A549 (cell line): ENCODE results near the gene KCNA10. TPM values are rescaled to one million over a fixed set of nuclear protein-coding genes. Genes with fewer than 3 reads are reported as not detected.

ENCODE experiments used
- ATAC-seq, 2 experiments: fragments of 200-7000 bp in 1 of 2; fragments of >200 bp in 1 of 2; cut with Nextera tagmentation in 1 of 2; cut with Tn5 transposase in 1 of 2; 3 replicates each; pipeline versions ENCODE4 v1.8.0 to v1.9.1; 2018 to 2020; ENCODE audit warnings: mild to moderate bottlenecking in 1 of 2, moderate library complexity in 1 of 2
- CTCF ChIA-PET: fragments of 300-600 bp; sonication (Branson Sonifier 250); formaldehyde crosslinking; extraction: SDS; loops from one replicate; lab custom pipeline; 2021; ENCODE audit warnings: antibody characterized with exemption, inconsistent platforms; lab: Yijun Ruan, JAX
- POLR2A ChIA-PET: fragments of 350-600 bp; formaldehyde crosslinking; extraction: SDS; loops from one replicate; lab custom pipeline; 2021; ENCODE audit warnings: antibody characterized with exemption, inconsistent platforms; lab: Yijun Ruan, JAX
- DNase-seq, 2 experiments: peaks; one replicate each; pipeline versions ENCODE4 v3.0.0 to v3.0.0-alpha.2; 2011 to 2016; ENCODE audit warnings: low read depth in 1 of 2, low spot score in 1 of 2
- FAIRE-seq: peaks from 2 replicates; lab custom pipeline; 2011; peaks lifted over from hg19 to GRCh38; lab: Jason Lieb, UNC
- H3K27ac ChIP-seq, 2 experiments: fragments of >200 bp; sonication (Bioruptor Twin); formaldehyde crosslinking; 3 replicates each; pipeline ENCODE4 v1.5.1; 2016 to 2017
- H3K4me1 ChIP-seq: fragments of >200 bp; sonication (Bioruptor Twin); formaldehyde crosslinking; 3 replicates; pipeline ENCODE4 v1.6.1; 2016
- H3K4me2 ChIP-seq: fragments of >200 bp; sonication (Bioruptor Twin); formaldehyde crosslinking; 3 replicates; pipeline ENCODE4 v1.6.1; 2016
- H3K4me3 ChIP-seq: fragments of >200 bp; sonication (Bioruptor Twin); formaldehyde crosslinking; 3 replicates; pipeline ENCODE4 v1.5.1; 2016
- H3K9me3 ChIP-seq: fragments of >200 bp; sonication (Bioruptor Twin); formaldehyde crosslinking; 3 replicates; pipeline ENCODE4 v1.6.1; 2016
- BHLHE40 ChIP-seq: IDR thresholded peaks from 2 replicates; pipeline ENCODE4 v1.6.1; 2012; ENCODE audit warnings: low read depth, low read length, inconsistent platforms
- CBX2 ChIP-seq: fragments of 200-600 bp; sonication (generic); IDR thresholded peaks from 2 replicates; pipeline ENCODE4 v1.6.1; 2016; ENCODE audit warnings: low read depth, mild to moderate bottlenecking, borderline replicate concordance
- CBX8 ChIP-seq: fragments of 200-600 bp; sonication (generic); IDR thresholded peaks from 2 replicates; pipeline ENCODE4 v1.6.1; 2016
- CHD2 ChIP-seq: fragments of 150-350 bp; IDR thresholded peaks from 2 replicates; pipeline ENCODE4 v1.6.1; 2014; ENCODE audit warnings: low read length; ENCODE audit not compliant: partially characterized antibody
- EHF ChIP-seq: fragments of 250-450 bp; sonication (Bioruptor Pico); IDR thresholded peaks from 2 replicates; pipeline ENCODE4 v1.5.0; 2020; ENCODE audit warnings: mild to moderate bottlenecking
- EHMT2 ChIP-seq: fragments of 200-600 bp; sonication (generic); IDR thresholded peaks from 2 replicates; pipeline ENCODE4 v1.6.1; 2016; ENCODE audit warnings: antibody characterized with exemption, low read depth, mild to moderate bottlenecking, moderate library complexity
- EP300 ChIP-seq, 2 experiments: fragments of >200 bp; sonication (Bioruptor Twin); formaldehyde crosslinking; IDR thresholded peaks; 2 replicates in 1 of 2; 3 replicates in 1 of 2; pipeline ENCODE4 v1.6.1; 2016 to 2017
- ESRRA ChIP-seq: fragments of 150-350 bp; IDR thresholded peaks from 2 replicates; pipeline ENCODE4 v1.6.1; 2014; ENCODE audit warnings: mild to moderate bottlenecking, low read length, borderline replicate concordance
- FOSB ChIP-seq: fragments of 250-450 bp; sonication (Bioruptor Pico); IDR thresholded peaks from 2 replicates; pipeline ENCODE4 v1.5.0; 2020; ENCODE audit warnings: mild to moderate bottlenecking, moderate library complexity
- FOXS1 ChIP-seq: fragments of 250-450 bp; sonication (Bioruptor Pico); IDR thresholded peaks from 2 replicates; pipeline ENCODE4 v1.5.0; 2020; ENCODE audit warnings: mild to moderate bottlenecking, moderate library complexity
- HDAC2 ChIP-seq: fragments of 200-600 bp; sonication (generic); IDR thresholded peaks from 2 replicates; pipeline ENCODE4 v1.6.1; 2016
- HOXA7 ChIP-seq: fragments of 250-450 bp; sonication (Bioruptor Pico); IDR thresholded peaks from 2 replicates; pipeline ENCODE4 v1.5.0; 2020; ENCODE audit warnings: mild to moderate bottlenecking, moderate library complexity
- JUN ChIP-seq, 2 experiments: fragments of >200 bp; sonication (Bioruptor Twin); formaldehyde crosslinking; IDR thresholded peaks; 2 replicates in 1 of 2; 3 replicates in 1 of 2; pipeline ENCODE4 v1.6.1; 2016 to 2017
- JUNB ChIP-seq: fragments of >200 bp; sonication (Bioruptor Twin); formaldehyde crosslinking; IDR thresholded peaks from 2 replicates; pipeline ENCODE4 v1.6.1; 2016
- KDM1A ChIP-seq: fragments of 200-600 bp; sonication (generic); IDR thresholded peaks from 2 replicates; pipeline ENCODE4 v1.6.1; 2016; ENCODE audit warnings: low read depth, mild to moderate bottlenecking
- KDM5A ChIP-seq: fragments of 200-600 bp; sonication (generic); IDR thresholded peaks from 2 replicates; pipeline ENCODE4 v1.6.1; 2016; ENCODE audit warnings: antibody characterized with exemption, mild to moderate bottlenecking
- MAZ ChIP-seq: fragments of 150-350 bp; IDR thresholded peaks from 2 replicates; pipeline ENCODE4 v1.6.1; 2014; ENCODE audit warnings: antibody characterized with exemption, low read depth, low read length, borderline replicate concordance
- NFE2L2 ChIP-seq: fragments of 150-350 bp; conservative IDR thresholded peaks from 2 replicates; pipeline ENCODE4 v1.6.1; 2014; ENCODE audit warnings: low read length
- NR3C1 ChIP-seq: fragments of >200 bp; sonication (Bioruptor Twin); formaldehyde crosslinking; IDR thresholded peaks from 3 replicates; pipeline ENCODE4 v1.6.1; 2017
- RFX5 ChIP-seq: fragments of 450-650 bp; IDR thresholded peaks from 2 replicates; pipeline ENCODE4 v1.7.1; 2014; ENCODE audit warnings: antibody characterized with exemption, mild to moderate bottlenecking, moderate library complexity
- SMC3 ChIP-seq: fragments of >200 bp; sonication (Bioruptor Twin); formaldehyde crosslinking; IDR thresholded peaks from 3 replicates; pipeline ENCODE4 v1.6.1; 2018; ENCODE audit warnings: inconsistent platforms
- SREBF2 ChIP-seq: fragments of 450-650 bp; IDR thresholded peaks from 2 replicates; pipeline ENCODE4 v1.6.1; 2014; ENCODE audit warnings: mild to moderate bottlenecking, moderate library complexity
- ZFP36 ChIP-seq: fragments of 450-650 bp; IDR thresholded peaks from 2 replicates; pipeline ENCODE4 v1.6.1; 2014; ENCODE audit warnings: borderline replicate concordance; ENCODE audit not compliant: partially characterized antibody
- ZNF302 ChIP-seq: fragments of 250-450 bp; sonication (Bioruptor Pico); IDR thresholded peaks from 2 replicates; pipeline ENCODE4 v1.9.0; 2021; ENCODE audit warnings: inconsistent platforms, mild to moderate bottlenecking, moderate library complexity
- ZSCAN20 ChIP-seq: fragments of 250-450 bp; sonication (Bioruptor Pico); IDR thresholded peaks from 2 replicates; pipeline ENCODE4 v1.8.0; 2022; ENCODE audit warnings: mild to moderate bottlenecking, moderate library complexity
- WGBS: methylation state at CpG from one replicate; pipeline ENCODE4 v1.1.6; 2017; ENCODE audit errors: missing lambda C conversion rate; 5-methylcytosine and 5-hydroxymethylcytosine counted together
- polyA plus RNA-seq, 4 experiments: library from polyadenylated mRNA; depleted of rRNA in 3 of 4; stranded (reverse); fragments of >200 nt; fragmentation: RNase III in 1 of 4; extraction: RNeasy Plus Mini Kit Qiagen cat#74134 plus additional on column Dnase treatment in 1 of 4; gene quantifications; 2 replicates in 3 of 4; 3 replicates in 1 of 4; pipeline ENCODE4 v1.2.3, GENCODE V29; 2011 to 2017
- TF ChIP-seq, protein P1 (sequence below): fragments of >200 bp; sonication (Bioruptor Twin); formaldehyde crosslinking; IDR thresholded peaks from 2 replicates; pipeline ENCODE4 v1.6.1; 2016
- TF ChIP-seq, protein P2 (sequence below): IDR thresholded peaks from 2 replicates; pipeline ENCODE4 v1.6.1; 2012
- TF ChIP-seq, protein P3 (sequence below): IDR thresholded peaks from 2 replicates; pipeline ENCODE4 v1.6.1; 2012; ENCODE audit warnings: low read depth, borderline replicate concordance
- TF ChIP-seq, protein P4 (sequence below): fragments of 150-350 bp; IDR thresholded peaks from 2 replicates; pipeline ENCODE4 v1.6.1; 2014; ENCODE audit warnings: low read depth, mild to moderate bottlenecking, low read length
- TF ChIP-seq, protein P5 (sequence below): fragments of 250-450 bp; sonication (Bioruptor Pico); IDR thresholded peaks from 2 replicates; pipeline ENCODE4 v1.5.0; 2020; ENCODE audit warnings: low read depth, mild to moderate bottlenecking, moderate library complexity
- TF ChIP-seq, protein P6 (sequence below): fragments of 200-600 bp; sonication (generic); IDR thresholded peaks from 2 replicates; pipeline ENCODE4 v1.6.1; 2016; ENCODE audit warnings: antibody characterized with exemption, mild to moderate bottlenecking, moderate library complexity

Gene KCNA10
- polyA plus RNA-seq, 2 of the 4 experiments (the other 2 are of a cell fraction), result not detected

DNA sequence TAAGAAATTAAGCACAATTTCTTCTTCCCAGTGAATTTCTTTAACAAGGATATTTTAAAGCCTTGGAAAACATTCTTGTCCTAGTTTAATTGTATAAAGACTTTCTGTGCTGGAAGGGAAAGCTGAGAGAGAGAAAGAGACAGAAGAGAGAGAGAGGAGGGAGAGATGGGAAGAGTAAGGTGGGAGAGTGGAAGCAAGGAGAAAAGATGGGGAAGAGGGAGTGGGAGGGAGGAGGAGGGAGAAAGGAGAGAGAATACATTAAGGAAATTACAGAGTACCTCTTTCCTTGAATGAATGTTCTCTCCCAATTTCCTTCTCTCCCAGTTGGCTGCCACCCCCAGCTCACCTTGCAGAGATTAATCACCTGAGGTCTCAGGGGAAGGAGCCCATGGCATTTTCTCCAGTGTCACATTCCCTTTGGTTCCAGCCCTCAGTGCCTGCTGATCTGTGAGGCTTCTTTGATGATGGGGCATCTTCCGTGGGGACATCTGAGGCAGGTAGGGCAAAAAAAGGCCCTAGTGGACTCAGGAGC lies 32.4 kb upstream of the KCNA10 start (continued):
- TF ChIP-seq RFX5 (no peak), ZFP36 (no peak)
- TF ChIP-seq, all 56 proteins: peak for 0

DNA sequence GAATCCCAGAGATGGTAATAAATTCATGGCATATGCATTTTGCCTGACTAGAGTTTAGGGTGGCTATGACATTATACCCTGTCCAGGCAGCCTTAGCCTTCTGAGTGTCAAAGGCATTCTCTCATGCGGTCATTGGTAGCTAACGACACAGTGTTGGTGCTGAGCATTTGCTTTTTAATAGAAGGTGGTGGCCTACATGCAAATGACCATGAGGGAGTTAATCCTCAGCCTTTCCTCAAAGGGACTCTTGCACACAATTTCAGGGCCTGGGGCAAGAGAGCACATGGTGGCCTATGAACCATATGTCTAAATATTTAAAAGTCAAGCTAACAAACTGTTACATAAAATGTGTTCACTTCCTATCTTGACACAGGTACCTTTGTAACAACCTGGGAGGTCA lies 30.9 kb upstream of the KCNA10 start:
- Histone ChIP-seq H3K4me2 (no peak overlapping the region), H3K4me3 (no peak overlapping the region), H3K27ac (no peak overlapping the region), H3K9me3 (no peaks in the 10 kb centered on the region), H3K4me1 (no peaks in the 10 kb centered on the region)
- TF ChIP-seq ZSCAN20 (no peak), FOSB (no peak), EHMT2 (no peak), CBX8 (no peak), NR3C1 (no peak), JUNB (no peak), MAZ (no peak), HDAC2 (no peak), KDM1A (no peak), NFE2L2 (no peak), SREBF2 (no peak), EHF (CRISPR knock-in tag) (no peak), SMC3 (no peak), ZNF302 (CRISPR knock-in tag) (no peak), FOXS1 (CRISPR knock-in tag) (no peak), CBX2 (no peak), CHD2 (no peak)
- TF ChIP-seq, protein P1, sequence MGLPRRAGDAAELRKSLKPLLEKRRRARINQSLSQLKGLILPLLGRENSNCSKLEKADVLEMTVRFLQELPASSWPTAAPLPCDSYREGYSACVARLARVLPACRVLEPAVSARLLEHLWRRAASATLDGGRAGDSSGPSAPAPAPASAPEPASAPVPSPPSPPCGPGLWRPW, result no peak
- TF ChIP-seq, protein P2, sequence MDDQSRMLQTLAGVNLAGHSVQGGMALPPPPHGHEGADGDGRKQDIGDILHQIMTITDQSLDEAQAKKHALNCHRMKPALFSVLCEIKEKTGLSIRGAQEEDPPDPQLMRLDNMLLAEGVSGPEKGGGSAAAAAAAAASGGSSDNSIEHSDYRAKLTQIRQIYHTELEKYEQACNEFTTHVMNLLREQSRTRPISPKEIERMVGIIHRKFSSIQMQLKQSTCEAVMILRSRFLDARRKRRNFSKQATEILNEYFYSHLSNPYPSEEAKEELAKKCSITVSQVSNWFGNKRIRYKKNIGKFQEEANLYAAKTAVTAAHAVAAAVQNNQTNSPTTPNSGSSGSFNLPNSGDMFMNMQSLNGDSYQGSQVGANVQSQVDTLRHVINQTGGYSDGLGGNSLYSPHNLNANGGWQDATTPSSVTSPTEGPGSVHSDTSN, result no peak
- TF ChIP-seq, protein P3, sequence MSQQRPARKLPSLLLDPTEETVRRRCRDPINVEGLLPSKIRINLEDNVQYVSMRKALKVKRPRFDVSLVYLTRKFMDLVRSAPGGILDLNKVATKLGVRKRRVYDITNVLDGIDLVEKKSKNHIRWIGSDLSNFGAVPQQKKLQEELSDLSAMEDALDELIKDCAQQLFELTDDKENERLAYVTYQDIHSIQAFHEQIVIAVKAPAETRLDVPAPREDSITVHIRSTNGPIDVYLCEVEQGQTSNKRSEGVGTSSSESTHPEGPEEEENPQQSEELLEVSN, result no peak
- ATAC-seq (no peak), DNase-seq (no peak), FAIRE-seq (no peak)
- ChIA-PET POLR2A (no interaction called here), CTCF (interaction anchor here (0.6 to 2.4 kb wide), 2 partner anchors 16 to 70 kb away, joined by 5 to 8 read pairs; no protein-coding TSS in a partner anchor)
- 60% methylated on average over 2 of the region's 2 CpGs for WGBS

DNA sequence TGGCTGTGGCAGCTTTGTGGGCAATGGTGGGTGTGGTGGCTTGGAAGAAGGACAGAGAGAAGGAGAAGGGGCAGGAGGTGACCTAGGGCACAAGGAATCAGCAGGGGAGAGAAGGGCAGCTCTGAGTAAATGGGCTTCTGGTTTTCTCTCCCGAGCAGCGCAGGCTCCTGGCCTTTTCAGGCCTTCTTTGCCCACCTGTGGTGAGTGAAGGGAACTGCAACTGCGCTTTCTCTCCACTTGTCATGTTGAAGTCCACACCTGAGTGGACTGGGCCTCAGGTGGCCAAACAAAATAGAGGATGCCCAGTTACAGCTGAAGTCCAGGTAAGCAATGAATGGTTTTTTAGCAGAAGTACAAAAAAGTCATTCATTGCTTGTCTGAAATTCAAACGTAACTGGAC lies 29.4 kb upstream of the KCNA10 start:
- peak; percentile 78 to 91 for ATAC-seq
- TF ChIP-seq, protein P4, sequence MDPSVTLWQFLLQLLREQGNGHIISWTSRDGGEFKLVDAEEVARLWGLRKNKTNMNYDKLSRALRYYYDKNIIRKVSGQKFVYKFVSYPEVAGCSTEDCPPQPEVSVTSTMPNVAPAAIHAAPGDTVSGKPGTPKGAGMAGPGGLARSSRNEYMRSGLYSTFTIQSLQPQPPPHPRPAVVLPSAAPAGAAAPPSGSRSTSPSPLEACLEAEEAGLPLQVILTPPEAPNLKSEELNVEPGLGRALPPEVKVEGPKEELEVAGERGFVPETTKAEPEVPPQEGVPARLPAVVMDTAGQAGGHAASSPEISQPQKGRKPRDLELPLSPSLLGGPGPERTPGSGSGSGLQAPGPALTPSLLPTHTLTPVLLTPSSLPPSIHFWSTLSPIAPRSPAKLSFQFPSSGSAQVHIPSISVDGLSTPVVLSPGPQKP, result no peak
- TF ChIP-seq JUN (IDR thresholded peaks at IDR 0.05) (no peak), KDM1A (no peak), HOXA7 (CRISPR knock-in tag) (no peak), HDAC2 (no peak), CHD2 (no peak), KDM5A (no peak), BHLHE40 (no peak), ESRRA (no peak), ZNF302 (CRISPR knock-in tag) (no peak), JUNB (no peak), EP300 (IDR thresholded peaks at IDR 0.05) (no peak)
- TF ChIP-seq, protein P5, sequence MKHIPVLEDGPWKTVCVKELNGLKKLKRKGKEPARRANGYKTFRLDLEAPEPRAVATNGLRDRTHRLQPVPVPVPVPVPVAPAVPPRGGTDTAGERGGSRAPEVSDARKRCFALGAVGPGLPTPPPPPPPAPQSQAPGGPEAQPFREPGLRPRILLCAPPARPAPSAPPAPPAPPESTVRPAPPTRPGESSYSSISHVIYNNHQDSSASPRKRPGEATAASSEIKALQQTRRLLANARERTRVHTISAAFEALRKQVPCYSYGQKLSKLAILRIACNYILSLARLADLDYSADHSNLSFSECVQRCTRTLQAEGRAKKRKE (CRISPR knock-in tag), result no peak
- TF ChIP-seq, protein P6, sequence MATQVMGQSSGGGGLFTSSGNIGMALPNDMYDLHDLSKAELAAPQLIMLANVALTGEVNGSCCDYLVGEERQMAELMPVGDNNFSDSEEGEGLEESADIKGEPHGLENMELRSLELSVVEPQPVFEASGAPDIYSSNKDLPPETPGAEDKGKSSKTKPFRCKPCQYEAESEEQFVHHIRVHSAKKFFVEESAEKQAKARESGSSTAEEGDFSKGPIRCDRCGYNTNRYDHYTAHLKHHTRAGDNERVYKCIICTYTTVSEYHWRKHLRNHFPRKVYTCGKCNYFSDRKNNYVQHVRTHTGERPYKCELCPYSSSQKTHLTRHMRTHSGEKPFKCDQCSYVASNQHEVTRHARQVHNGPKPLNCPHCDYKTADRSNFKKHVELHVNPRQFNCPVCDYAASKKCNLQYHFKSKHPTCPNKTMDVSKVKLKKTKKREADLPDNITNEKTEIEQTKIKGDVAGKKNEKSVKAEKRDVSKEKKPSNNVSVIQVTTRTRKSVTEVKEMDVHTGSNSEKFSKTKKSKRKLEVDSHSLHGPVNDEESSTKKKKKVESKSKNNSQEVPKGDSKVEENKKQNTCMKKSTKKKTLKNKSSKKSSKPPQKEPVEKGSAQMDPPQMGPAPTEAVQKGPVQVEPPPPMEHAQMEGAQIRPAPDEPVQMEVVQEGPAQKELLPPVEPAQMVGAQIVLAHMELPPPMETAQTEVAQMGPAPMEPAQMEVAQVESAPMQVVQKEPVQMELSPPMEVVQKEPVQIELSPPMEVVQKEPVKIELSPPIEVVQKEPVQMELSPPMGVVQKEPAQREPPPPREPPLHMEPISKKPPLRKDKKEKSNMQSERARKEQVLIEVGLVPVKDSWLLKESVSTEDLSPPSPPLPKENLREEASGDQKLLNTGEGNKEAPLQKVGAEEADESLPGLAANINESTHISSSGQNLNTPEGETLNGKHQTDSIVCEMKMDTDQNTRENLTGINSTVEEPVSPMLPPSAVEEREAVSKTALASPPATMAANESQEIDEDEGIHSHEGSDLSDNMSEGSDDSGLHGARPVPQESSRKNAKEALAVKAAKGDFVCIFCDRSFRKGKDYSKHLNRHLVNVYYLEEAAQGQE, result no peak

More for the DNA sequence above, 29.4 kb upstream of the KCNA10 start:
- 50% methylated on average over 4 of the region's 4 CpGs for WGBS
- peak; percentile 36 to 37 for DNase-seq
- CTCF ChIA-PET, result interaction anchor here (0.7 to 2.4 kb wide), 11 partner anchors 10 to 218 kb away, joined by 3 to 8 read pairs (median 3); no protein-coding TSS in a partner anchor
- H3K4me1 ChIP-seq, result no peaks in the 10 kb centered on the region
- no peak for FAIRE-seq
- POLR2A ChIA-PET, result no interaction called here
- H3K4me3 ChIP-seq, result no peak overlapping the region
- no peak overlapping the region for H3K27ac ChIP-seq
- no peaks in the 10 kb centered on the region for H3K9me3 ChIP-seq
- no peak overlapping the region for H3K4me2 ChIP-seq
